Hematopoietic multipotent progenitor cell treated with erythropoietin and hydrocortisone succinate and interleukin-3 and kit ligand, for 6 days (in vitro differentiated cells): ENCODE data around the gene MYO1F.
"Not testable (repeated sequence)": the region's sequence is repeated elsewhere in the genome, so short reads cannot be mapped to it uniquely, and the experiment has no call there.

Experiments used
- DNase-seq: peaks from one replicate; pipeline ENCODE4 v3.0.0-alpha.2; 2015

Gene MYO1F

DNA sequence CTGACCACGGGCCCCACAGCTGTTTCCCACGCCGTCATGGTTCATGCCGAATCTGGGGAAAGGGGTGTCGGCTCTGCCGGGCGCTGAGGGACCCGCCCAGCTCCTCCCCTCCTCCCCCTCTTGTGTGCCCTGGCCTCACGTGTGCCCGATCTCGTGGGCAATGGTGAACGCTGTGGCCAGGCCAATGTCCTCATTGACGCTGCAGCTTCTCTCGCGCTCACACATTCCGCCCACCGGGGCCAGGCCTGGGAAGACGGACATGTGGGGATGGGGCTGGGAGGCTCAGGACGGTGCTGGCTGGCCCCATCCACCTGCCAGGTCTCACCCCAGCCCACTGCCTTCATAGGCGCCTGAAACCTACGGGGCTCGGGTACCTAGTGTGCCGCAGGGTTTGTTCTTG lies 18.9 kb upstream of the MYO1F start:
- DNase-seq = no peak

DNA sequence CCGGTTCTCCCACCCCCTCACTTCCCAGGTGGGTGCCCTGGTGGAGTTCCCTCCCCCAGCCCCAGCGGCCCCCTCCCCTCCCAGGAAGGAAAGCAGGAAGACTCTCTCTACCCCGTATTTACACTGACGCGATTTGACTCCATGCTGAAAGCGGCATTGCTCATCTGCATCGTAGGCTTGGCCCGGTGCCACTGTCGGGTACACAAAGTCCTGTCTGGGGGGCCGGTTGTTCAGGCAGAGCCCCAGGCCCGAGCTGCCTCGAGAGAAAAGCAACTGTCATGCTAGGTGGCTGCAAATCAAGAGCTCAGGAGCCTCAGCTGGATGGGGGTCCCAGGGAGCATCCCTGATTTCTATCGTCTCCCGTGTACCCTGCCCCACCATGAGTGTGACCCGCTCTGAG lies 18.4 kb upstream of the MYO1F start:
- no peak for DNase-seq

DNA sequence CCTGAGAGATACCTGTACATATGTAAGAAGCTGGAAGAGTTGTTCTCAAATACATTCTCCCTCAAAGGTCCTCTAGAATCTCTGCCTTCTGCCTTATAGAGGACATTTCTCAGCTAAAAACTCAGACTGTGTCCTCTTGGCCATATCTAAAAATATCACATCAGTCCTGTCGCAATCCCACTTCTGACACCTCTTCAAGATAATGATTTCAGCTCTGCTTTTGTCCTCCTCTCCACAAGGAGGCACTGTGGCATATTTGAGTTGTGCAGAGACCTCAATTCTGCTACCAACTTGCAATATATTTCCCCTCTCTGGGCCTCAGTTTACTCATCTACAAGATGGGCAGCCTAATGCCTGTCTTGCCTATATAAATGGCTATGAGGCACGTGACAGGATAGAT lies 16.7 kb upstream of the MYO1F start:
- peak; percentile 41 for DNase-seq

DNA sequence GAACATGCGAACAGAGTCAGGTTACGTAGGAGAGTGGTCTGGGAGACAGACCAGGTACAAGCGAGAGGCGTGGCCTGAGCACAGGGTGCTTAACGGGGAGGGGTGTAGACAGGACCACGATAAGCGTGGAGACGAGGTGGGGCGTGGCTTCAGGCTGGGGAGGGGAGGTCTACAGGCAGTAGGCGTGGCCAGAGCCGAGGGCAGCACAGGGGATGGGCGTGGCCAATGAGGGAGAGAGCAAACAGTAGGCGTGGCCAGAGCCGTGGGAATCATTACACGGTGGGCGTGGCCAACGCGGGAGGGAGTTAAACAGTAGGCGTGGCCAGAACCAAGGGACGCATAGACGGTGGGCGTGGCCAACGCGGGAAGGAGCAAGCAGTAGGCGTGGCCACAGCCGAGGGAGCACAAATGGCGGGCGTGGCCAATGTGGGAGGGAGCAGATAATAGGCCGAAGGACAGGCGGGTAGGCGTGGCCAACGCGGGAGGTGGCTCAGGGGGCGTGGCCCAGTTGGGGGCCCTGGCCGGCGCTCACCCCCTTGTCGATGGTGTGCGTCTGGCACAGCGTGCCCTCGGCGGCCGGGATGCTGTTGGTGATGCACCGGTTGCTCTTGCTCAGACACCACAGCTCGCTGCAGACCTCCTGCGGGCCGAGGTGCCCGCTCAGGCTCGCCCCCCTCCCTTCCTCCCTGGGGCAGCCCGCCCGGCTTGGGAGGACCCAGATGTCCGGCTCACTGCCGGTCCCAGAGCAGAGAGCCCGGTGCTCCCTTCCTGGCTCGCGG lies 15.2 kb upstream of the MYO1F start:
- DNase-seq = peak; percentile 99

DNA sequence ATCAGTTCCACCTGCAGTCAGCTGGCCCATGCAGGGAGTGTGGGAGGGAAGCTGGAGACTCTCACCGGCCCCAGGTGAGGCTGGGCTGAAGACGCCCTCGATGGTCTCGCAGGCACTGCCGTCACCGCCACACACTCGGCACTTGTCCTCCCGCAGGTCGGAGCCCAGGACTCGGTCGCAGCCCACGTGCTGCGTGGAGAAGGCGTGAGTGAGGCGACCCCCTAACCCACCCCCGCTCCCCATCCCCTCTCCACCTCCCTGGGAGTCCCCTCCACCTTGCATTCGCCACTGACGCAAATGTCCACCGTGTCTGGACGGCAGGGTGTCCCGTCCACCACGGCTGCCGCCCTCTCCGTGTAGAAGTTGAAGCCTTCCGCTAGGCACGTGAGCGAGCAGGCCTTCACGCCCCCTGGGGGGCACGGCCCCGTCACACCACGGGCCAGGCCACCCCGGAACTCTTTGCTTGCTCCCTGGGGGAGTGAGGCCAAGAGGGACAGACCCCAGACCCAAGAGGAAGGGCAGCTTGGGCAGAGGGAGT lies 12.0 kb upstream of the MYO1F start:
- no peak for DNase-seq

DNA sequence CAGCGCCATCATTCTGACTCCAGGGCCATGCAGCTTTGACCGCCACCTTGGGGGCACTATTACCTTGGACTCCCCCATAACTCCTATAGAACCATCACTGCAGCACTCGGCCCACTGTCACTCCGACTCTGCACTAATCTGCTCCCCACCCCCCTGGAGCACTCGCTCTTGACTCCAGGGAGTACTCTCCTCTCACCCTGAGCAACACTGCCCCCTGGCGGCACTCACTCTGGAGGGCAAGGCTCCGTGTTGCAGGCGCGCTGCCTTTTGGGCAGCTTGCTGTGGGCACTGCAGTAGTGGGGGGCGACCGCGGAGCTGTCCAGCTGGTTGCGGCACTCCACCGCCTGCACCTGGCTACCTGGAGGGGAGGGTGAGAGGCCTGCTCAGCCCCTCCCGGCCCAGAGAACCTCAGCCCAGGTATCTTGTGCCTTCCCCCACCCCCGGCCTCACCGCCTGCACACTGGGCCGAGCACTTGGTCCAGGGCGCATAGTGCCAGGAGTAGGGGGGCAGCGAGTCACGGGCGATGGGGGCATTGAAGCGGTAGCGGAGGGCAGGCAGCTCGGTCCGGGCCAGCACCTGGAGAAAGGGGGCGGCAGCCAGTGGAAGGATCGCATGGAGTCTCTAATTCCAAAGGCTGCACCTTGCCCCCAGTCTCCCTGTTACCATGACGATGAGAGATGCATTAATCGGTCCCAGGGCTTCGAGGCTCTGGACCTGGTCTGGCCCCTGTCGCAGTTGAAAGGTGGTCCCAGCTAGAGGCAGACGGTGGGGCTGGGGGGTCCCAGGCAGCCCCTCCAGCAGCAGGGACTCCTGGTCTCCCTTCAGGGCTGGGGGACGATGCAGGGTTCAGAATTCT lies 8.9 kb upstream of the MYO1F start:
- DNase-seq = peak; percentile 76

DNA sequence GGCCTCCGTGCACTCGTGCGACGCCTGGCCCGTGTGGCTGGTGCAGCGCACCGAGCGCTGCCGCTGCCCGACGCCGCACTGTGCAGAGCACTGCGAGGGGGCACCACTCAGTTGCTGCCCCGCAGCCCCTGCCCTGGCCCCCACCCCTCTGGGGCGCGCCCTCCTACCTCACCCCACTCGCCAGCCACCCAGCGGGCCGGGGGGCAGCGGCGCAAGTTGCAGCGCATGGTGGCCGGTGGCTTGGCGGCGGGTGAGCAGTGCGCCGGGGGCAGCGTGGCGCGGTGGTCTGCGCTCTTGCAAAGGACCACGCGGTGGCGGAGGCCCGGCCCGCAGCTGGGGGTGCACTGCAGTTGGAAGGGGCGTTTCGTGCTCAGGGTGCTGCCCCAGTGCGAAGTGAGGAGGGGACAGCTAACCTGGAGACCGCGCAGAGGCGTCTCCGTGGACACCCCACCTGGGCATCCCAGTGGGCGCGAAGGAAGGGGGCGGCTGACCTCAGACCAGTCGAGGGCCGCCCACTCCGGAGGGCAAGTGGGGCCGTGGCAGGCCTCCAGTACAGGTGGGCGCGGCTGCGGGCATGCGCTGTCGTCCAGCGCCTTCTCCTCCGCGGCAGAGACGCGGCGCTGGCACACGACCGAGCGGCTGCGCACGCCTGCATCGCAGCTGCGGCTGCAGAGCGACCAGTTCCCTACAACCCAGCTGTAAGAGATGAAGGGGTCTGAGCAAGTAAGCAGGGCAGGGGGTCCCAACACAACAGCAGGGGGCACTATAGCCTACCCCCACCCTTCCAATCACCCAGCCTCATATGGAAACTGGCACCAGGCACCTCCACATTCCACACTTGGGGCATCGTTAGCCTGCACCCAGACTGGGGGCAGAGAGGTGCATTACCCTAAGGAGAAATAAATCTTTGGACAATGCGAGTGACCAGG lies 8.0 kb upstream of the MYO1F start:
- no peak for DNase-seq

DNA sequence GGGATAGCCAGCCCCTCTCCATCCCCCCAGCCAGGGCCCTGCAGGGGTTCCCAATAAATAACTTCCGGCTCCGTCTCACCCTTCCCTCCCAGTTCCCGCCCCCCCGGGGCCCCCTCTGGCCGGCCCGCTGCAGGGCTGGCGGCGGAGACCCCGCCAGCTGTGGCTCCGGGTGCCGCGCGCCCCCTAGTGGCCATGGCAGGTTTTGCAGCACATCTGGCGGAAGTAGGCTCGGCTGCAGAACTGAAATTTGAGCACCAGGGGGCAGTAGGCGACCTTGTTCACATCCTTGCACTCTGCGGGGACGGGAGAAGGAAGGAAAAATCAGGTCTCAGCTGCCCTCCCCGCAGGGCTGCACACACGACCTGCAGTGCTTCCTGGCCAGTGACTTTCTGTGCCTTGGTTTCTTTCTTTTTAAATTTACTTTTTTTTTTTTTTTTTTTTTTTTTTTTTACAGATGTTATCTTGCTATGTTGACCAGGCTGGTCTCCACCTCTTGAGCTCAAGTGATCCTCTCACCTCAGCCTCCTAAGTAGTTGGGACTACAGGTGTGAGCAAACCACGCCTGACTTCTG lies 3.6 kb upstream of the MYO1F start:
- peak; percentile 92 for DNase-seq

DNA sequence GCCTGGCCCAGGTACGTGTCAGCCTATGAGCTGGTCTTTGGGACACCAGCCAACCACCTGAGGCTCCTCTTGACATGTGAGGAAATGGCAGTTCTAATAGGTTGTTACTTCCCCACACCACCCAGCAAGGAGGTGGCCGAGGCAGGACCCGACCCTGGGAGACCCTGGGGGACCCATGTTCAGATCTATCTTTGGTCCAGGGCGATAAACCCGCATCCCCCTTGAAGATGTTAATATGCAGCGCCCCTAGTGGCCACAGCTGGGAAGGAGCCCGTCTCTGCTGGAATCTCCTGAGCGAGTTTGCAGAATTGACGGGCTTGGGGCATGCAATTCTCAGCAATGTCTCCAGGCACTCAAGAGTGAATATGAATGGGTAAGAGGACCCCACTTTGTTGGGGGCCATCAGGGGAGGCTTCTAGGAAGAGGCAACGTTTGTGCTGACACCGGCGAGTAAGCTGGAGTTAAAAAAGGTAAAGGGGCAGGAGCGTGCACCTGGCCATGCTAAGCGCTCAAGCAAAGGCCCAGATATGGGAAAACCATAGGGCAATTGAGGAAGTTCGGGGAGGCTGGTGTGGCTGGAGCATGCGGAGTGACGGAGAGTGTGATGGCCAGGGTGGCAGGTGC lies 1.5 kb upstream of the MYO1F start:
- DNase-seq = peak; percentile 92

DNA sequence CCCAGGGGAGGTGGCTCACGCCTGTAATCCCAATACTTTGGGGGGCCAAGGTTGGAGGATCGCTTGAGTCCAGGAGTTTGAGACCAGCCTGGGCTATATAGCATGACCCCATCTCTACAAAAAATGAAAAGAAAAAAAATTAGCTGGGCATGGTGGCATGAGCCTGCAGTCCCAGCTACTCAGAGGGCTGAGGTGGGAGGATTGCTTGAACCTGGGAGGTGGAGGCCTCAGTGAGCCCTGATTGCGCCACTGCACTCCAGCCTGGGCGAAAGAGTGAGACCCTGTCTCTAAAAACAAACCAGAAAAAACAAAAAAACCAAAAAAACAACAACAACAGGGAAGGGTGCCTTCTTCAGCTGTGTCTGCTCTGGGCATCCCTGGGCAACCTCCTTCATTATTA lies 499 bp upstream of the MYO1F start:
- DNase-seq = no peak

DNA sequence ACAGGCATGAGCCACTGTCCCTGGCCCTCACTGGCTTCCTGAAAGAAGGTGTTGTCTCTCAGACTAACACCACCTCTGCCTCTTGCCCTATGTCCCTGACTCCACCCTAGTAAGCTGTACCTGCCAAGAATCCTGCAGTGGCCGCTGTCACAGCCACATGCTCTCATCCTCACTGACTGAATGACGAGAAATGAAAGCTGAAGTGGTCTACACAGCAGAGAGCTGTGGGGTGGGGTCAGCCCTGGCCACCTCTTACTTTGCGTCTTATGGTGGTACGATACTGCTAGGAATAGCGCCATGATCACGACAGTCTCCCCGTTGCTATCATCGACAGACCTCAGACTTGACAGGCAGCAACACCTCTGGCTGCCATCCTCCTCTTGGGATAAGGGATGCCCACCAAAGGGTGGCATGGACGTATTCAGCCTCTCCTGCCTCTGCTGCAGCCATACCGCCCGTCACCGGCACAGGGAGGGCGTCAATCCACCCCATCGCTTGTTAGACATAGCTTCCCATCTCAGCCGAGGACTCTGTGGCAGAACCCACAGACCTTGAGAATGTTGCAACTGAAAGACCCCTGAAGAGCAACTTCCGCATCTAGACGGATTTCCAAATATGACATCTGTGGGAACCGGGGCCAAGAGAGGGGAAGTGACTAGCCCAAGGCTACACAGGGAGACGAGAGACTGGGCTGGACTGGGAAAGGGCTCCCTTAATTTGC lies 809 bp downstream of the MYO1F start:
- DNase-seq = peak; percentile 81

DNA sequence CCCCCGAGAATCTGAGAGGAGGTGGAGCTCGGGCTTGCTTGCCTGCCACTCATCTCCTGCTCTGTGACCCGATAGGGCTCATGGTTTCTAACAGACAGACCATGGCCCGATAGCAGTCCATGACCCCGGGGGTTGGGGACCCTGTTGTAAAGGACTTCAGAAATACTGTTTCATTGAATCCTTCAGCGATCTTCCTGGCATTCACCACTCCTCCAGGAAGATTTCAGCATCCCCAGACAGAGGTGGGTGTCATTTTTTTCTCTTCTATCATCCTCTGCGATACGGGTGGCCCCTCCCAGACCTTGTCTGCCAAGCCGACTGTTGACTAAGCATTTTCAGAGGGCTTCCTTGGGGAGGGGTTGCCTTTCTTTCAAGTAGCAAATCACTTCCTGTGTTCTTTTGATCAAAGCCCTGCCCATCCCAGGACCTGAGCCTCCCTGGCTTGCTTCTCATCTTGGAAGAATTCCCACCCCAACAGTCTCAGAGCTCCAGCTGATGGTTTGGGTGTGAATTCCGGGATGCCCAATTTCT lies 1.7 kb downstream of the MYO1F start:
- peak; percentile 79 for DNase-seq

DNA sequence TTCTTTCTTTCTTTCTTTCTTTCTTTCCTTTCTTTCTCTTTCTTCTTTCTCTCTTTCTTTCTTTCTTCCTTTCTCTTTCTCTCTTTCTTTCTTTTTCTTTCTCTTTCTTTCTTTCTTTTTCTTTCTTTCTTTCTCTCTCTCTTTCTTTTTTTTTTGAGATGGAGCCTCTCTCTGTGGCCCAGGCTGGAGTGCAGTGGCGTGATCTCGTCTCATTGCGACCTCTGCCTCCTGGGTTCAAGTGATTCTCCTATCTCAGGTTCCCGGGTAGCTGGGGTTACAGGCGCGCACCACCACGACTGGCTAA lies 2.7 kb downstream of the MYO1F start:
- DNase-seq = not testable (repeated sequence)

DNA sequence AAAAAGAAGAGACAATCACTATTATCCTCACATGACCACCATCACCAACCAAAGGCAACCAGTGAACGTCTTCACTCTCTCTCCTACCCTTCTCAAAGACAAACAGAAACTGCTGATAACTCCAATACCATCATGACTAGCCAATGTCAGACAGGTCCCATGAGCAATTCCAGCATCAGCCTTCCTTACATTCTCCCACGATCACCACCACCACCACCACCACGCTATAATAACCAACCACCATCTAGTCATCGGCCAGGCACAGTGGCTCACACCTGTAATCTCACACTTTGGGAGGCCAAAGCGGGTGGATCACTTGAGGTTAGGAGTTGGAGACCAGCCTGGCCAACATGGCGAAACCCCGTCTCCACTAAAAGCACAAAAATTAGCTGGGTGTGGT lies 3.9 kb downstream of the MYO1F start:
- DNase-seq = no peak

DNA sequence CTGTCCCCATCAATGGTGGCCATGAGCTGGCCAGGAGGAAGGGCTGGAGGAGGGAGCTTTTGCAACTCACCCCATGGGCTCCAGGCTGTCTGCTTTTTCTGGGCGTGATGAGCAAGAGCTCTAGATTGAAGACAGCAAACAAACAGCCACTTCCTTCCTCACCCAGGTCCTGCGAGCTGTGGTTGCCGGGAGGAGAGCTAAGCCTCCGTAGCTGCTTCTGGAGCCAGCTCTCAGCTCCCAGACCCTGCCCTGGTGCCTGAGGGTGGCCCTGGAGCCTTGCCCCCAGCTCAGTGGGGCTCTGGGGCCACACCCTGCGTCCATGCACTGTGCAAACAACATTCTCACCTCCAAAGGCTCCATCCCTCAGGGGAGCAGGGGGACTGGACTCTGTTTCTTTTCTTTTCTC lies 6.2 kb downstream of the MYO1F start:
- DNase-seq = peak; percentile 75

DNA sequence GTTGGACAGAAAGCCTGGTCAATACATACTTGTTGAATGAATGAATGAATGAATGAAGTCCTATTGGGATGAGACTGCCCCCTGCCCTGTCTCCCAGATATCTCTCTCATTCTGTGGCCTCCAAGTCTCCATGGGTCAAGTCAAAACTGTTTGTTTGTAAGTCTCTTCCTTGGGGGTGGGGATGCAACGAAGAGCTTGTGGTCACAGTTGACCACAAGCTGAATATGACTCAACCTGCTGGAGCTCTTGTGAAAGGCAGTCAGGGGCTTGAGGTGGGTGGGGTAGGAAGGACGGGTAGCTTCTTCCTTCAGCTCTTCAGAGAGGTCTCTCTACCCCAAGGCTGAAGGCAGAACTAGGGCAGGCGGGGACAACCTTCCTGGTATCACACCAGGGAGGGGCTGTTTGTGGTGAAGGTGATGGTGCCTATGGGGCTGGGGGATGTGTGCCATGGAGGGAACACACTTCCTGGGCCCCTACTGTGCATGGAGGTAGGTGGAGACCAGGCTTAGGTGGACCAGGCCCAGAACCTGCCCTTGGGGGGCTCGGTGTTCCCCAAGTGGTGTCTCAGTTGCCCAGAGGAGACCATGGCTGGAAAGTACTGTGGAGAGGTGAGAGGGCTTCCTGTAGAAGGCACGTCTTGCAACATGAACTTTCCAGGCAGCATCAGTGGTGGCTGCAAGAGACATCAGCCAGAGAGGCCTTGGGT lies 8.0 kb downstream of the MYO1F start:
- peak; percentile 97 for DNase-seq

DNA sequence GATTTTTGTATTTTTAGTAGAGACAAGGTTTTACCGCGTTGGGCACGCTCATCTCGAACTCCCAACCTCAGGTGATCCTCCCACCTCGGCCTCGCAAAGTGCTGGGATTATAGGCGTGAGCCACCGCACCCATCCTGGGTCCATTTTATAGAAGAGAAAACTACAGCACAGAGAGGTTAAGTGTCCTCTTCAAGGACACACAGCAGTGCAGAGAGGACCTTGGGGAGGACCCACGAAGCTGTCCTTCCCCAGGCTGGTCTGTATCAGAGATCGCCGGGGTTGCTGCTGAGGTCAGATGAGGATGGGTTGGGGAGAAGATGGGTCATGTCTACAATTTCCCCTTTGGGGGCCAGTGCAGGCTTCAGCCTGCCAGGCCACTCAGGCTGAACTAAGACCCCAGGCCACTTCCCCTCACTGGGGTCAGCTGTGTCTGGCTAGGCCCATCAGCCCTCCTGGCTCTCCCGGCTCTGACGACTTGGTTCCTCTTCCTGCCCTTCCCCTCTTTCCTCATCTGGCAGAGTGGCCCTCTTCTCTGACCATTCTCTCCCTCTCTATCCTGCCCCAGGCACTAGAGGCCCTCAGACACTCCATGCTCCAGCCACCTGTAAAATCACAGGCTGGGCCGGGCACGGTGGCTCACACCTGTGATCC lies 9.6 kb downstream of the MYO1F start:
- no peak for DNase-seq

DNA sequence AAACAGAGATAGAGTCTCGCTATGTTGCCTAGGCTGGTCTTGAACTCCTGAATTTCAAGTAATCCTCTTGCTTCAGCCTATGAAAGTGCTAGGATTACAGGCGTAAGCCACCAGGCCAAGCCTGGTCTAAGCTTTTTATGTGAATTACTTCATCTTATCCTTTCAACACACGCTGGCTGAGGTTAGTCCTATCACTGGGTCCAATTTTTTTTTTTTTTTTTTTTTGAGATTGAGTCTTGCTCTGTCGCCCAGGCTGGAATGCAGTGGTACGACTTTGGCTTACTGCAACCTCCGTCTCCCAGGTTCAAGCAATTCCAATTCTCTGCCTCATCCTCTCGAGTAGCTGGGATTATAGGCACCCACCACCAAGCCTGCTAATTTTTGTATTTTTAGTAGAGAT lies 10.4 kb downstream of the MYO1F start:
- peak; percentile 61 for DNase-seq

DNA sequence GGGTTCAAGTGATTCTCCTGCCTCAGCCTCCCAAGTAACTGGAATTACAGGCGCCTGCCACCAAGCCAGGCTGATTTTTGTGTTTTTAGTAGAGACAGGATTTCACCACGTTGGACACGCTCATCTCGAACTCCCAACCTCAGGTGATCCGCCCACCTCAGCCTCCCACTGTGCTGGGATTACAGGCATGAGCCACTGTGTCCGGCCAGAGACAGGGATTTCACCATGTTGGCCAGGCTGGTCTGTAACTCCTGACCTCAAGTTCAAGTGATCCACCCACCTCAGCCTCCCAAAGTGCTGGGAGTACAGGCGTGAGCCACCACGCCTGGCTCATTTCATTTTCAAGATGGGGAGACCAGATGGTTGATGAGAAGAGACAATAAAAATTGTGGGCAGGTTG lies 12.4 kb downstream of the MYO1F start:
- not testable (repeated sequence) for DNase-seq
